ENCODE results near the gene GPRIN3.
"Not testable (repeated sequence)": the region's sequence is repeated elsewhere in the genome, so short reads cannot be mapped to it uniquely, and the experiment has no call there.

GPRIN3 gene

GRCh38 chr4:89212666-89213381 is 94.8 kb downstream of the GPRIN3 start:
- no peak for DNase-seq

DNA sequence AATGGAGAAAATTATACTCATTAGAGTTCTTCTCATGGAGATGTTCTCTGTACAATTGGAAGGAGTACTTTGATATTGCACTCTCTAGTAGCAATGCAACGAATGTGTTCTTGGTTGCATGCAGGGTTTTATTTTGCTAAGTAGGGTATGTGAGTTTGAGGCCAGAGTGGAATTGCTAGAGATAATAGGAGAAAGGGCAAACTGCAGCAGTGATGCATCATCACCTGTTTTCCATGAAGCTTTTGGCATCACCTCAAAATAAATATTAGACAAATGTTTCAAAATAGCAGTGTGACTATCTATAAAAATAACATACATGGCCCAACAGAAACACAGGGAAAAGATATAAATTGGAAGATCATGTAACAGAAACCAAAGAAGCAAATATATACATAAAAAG is 103.0 kb downstream of the GPRIN3 start:
- DNase-seq, result no peak

DNA sequence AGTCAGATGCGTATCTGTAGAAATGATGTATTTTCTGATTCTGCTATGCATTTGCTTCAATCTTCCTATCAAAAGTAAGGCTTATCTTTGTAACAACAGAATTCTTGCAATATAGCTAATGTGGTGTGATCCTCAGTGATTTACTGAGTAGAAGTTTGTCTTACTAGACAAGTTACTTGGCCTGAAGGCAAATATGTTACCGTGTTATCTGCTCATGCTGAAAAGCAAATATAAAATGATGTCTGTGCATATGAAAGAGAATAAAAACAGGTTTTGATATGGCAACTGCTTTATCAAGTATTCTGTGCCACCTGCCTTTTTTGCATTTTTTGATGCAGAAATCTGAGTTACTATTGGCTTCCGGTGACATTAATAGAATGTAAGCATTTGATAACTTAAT is 103.7 kb downstream of the GPRIN3 start:
- DNase-seq, result no peak

- not testable (repeated sequence) for DNase-seq
Measured at GRCh38 chr4:89199394-89199793, 108.2 kb downstream of the GPRIN3 start.

- DNase-seq, result no peak
Measured at GRCh38 chr4:89197920-89198319, 109.7 kb downstream of the GPRIN3 start.

DNA sequence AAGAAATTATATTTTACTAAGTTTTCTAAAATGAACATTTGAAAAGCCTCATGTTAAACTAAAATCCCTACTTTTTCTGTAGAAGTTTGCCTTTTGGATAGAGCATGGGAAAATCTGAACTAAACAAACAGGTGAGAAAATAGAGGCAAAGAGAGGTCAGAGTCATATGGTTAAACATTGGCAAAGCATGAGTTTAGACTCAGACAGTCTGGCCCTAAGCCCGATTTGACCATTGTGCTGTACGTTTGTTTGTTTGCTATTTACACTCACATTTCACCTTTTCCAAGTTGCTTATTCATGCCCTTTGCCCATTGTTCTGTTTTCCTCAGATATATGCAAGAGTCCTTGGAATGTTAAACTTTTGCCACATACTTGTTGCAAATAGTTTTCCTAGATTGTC is 110.9 kb downstream of the GPRIN3 start:
- DNase-seq, result no peak

DNA sequence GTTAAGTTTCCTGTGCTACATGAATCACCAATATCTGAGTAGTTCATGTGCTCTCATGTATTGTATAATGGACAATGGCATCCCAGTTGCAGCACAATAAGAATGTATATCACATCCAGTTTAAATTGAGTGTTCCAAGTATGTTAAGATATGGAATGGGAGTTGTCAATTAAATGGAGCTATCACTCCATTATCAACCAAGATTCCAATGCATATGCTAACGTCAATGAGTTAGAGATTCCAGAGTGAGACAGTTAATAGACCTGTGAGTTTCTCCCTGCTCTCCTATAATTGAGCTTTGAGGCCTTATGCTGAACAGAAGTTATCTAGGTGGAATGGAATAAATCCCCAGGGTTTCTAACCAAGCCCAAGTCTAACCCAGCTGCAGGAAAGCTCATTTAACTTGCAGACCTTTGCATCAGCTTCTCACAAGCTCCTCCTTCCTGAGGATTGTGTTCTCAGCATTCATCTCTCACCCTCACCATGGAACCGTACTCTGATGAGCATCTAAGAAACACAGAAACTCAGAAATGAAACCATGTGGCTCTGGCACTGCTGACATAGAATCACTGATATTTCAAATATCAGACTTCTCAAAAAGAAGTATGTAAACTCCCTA is 111.4 kb downstream of the GPRIN3 start:
- DNase-seq, result no peak

- no peak for DNase-seq
Measured at GRCh38 chr4:89193843-89194242, 113.8 kb downstream of the GPRIN3 start.

Measured in activated CD4-positive, alpha-beta T cell treated with anti-CD3 and anti-CD28 coated beads, Interleukin-2, amount 50 U/mL, for 48 hours (primary cell).